Measurements from ENCODE around the gene DSG1. TPM values are rescaled to one million over a fixed set of nuclear protein-coding genes. Genes with fewer than 3 reads are reported as not detected.
"Not testable (repeated sequence)": the region's sequence is repeated elsewhere in the genome, so short reads cannot be mapped to it uniquely, and the experiment has no call there.

DSG1 gene
- total RNA-seq, 1 experiment from 2014 or later = not detected

DNA sequence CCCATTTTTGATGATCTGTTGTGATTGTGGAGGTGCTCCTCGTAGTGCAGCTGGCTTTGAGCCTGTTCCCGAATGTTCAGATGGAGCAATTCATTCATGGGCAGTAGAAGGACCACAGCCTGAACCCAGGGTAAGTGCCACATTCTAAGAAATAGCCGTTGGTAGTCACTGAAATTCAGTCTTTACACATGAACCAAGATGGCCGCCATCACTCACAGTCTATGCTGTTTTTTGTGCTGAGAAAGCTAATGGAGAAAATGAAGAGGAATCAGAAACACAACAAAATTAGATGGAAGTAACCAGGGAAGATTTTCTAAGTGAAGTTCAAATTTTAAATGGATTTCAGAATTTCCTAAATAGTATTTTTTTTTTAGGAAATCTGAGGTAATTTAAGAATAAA, 25.5 kb downstream of the DSG1 start:
- CTCF ChIA-PET = no interaction called here

DNA sequence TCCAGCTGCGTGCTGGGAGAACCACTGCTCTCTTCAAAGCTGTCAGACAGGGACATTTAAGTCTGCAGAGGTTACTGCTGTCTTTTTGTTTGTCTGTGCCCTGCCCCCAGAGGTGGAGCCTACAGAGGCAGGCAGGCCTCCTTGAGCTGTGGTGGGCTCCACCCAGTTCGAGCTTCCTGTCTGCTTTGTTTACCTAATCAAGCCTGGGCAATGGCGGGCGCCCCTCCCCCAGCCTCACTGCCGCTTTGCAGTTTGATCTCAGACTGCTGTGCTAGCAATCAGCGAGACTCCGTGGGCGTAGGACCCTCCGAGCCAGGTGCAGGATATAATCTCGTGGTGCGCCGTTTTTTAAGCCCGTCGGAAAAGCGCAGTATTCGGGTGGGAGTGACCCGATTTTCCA, 35.4 kb downstream of the DSG1 start:
- H3K4me3 ChIP-seq (ENCODE audit: low read depth, low read length); H3K27me3 ChIP-seq (replicated peaks; ENCODE audit: control insufficient read depth, insufficient read depth, low read length); H3K4me1 Mint-ChIP-seq (ENCODE audit: low read depth, unreplicated experiment); H3K4me1 ChIP-seq; H3K27me3 Mint-ChIP-seq (ENCODE audit: insufficient read depth, unreplicated experiment); H3K9me3 ChIP-seq; BruUV-seq (replicated peaks); intact Hi-C loops (cut with micrococcal nuclease; ENCODE audit: unreplicated experiment); H3K4me3 Mint-ChIP-seq (ENCODE audit: unreplicated experiment); DNase-seq; H3K27ac Mint-ChIP-seq (ENCODE audit: unreplicated experiment); H3K36me3 ChIP-seq (ENCODE audit: control insufficient read depth, insufficient read depth, low read length); H3K9me3 Mint-ChIP-seq (ENCODE audit: unreplicated experiment); CTCF ChIA-PET; POLR2A ChIA-PET; H3K36me3 Mint-ChIP-seq (ENCODE audit: insufficient read depth, unreplicated experiment): not testable (repeated sequence)

More for the DNA sequence above, 25.5 kb downstream of the DSG1 start:
- TF ChIP-seq, protein P1, sequence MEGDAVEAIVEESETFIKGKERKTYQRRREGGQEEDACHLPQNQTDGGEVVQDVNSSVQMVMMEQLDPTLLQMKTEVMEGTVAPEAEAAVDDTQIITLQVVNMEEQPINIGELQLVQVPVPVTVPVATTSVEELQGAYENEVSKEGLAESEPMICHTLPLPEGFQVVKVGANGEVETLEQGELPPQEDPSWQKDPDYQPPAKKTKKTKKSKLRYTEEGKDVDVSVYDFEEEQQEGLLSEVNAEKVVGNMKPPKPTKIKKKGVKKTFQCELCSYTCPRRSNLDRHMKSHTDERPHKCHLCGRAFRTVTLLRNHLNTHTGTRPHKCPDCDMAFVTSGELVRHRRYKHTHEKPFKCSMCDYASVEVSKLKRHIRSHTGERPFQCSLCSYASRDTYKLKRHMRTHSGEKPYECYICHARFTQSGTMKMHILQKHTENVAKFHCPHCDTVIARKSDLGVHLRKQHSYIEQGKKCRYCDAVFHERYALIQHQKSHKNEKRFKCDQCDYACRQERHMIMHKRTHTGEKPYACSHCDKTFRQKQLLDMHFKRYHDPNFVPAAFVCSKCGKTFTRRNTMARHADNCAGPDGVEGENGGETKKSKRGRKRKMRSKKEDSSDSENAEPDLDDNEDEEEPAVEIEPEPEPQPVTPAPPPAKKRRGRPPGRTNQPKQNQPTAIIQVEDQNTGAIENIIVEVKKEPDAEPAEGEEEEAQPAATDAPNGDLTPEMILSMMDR (IDR thresholded peaks at IDR 0.05; ENCODE audit: insufficient read depth in 1 of 2, low read depth in 1 of 2, low read length in 1 of 2, severe bottlenecking in 1 of 2, unreplicated experiment in 1 of 2) = no peak
- H3K9me3 ChIP-seq = no peaks in the 10 kb centered on the region
- intact Hi-C loops (cut with micrococcal nuclease; ENCODE audit: unreplicated experiment) = no loop called here
- no peaks in the 10 kb centered on the region for H3K36me3 Mint-ChIP-seq (ENCODE audit: insufficient read depth, unreplicated experiment)
- no peak overlapping the region for H3K4me3 ChIP-seq (ENCODE audit: low read depth, low read length)
- no peaks in the 10 kb centered on the region for H3K27me3 ChIP-seq (replicated peaks; ENCODE audit: control insufficient read depth, insufficient read depth, low read length)
- no peak overlapping the region for H3K4me3 Mint-ChIP-seq (ENCODE audit: unreplicated experiment)
- no peaks in the 10 kb centered on the region for H3K4me1 Mint-ChIP-seq (ENCODE audit: low read depth, unreplicated experiment)
- POLR2A ChIA-PET = no interaction called here
- no peaks in the 10 kb centered on the region for H3K9me3 Mint-ChIP-seq (ENCODE audit: unreplicated experiment)
- no TSS peak for BruUV-seq (replicated peaks)
- no peaks in the 10 kb centered on the region for H3K36me3 ChIP-seq (ENCODE audit: control insufficient read depth, insufficient read depth, low read length)
- H3K4me1 ChIP-seq = no peaks in the 10 kb centered on the region
- H3K27ac Mint-ChIP-seq (ENCODE audit: unreplicated experiment) = no peak overlapping the region
- no peak for DNase-seq
- no peaks in the 10 kb centered on the region for H3K27me3 Mint-ChIP-seq (ENCODE audit: insufficient read depth, unreplicated experiment)

DNA sequence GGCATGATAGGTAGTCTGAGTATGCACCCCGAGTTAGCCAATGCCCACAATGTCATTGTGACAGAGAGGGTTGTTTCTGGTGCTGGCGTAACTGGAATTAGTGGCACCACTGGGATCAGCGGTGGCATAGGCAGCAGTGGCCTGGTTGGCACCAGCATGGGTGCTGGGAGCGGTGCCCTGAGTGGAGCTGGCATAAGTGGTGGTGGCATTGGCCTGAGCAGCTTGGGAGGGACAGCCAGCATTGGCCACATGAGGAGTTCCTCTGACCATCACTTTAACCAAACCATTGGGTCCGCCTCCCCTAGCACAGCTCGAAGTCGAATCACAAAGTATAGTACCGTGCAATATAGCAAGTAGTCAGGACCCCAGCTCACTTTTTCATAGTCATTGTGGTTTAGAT, 37.0 kb downstream of the DSG1 start:
- Histone ChIP-seq H3K9me3 (no peaks in the 10 kb centered on the region), H3K4me1 (no peaks in the 10 kb centered on the region), H3K4me3 (ENCODE audit: low read depth, low read length) (no peak overlapping the region), H3K27me3 (replicated peaks; ENCODE audit: control insufficient read depth, insufficient read depth, low read length) (no peaks in the 10 kb centered on the region), H3K36me3 (ENCODE audit: control insufficient read depth, insufficient read depth, low read length) (no peaks in the 10 kb centered on the region)
- ChIA-PET CTCF (no interaction called here), POLR2A (no interaction called here)
- Mint-ChIP-seq H3K4me3 (ENCODE audit: unreplicated experiment) (no peak overlapping the region), H3K27ac (ENCODE audit: unreplicated experiment) (no peak overlapping the region), H3K4me1 (ENCODE audit: low read depth, unreplicated experiment) (no peaks in the 10 kb centered on the region), H3K27me3 (ENCODE audit: insufficient read depth, unreplicated experiment) (no peaks in the 10 kb centered on the region), H3K9me3 (ENCODE audit: unreplicated experiment) (no peaks in the 10 kb centered on the region), H3K36me3 (ENCODE audit: insufficient read depth, unreplicated experiment) (no peaks in the 10 kb centered on the region)
- TF ChIP-seq, protein P1 (IDR thresholded peaks at IDR 0.05; ENCODE audit: insufficient read depth in 1 of 2, low read depth in 1 of 2, low read length in 1 of 2, severe bottlenecking in 1 of 2, unreplicated experiment in 1 of 2) = no peak
- BruUV-seq (replicated peaks) = no TSS peak
- no peak for DNase-seq
- intact Hi-C loops (cut with micrococcal nuclease; ENCODE audit: unreplicated experiment) = no loop called here

DNA sequence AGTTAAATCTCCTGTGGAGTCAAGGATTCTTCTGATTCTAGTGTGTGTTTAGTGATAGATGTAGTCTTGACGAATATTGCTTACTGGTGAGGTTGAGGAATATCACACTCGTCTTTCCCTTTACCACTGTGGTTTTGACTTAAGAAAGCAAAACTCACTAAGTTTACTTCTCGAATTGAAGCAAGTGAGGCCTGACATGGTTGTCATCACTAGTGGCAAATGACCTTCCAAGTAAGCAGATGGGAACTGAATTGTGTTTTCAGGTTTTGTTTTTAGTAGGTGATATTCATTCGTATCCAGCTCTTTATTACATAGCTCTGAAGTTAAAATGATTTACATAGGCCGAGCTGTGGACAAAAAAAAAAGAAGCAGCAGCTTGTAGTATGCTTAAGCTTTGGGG, 38.1 kb downstream of the DSG1 start:
- no peaks in the 10 kb centered on the region for H3K9me3 Mint-ChIP-seq (ENCODE audit: unreplicated experiment)
- no peaks in the 10 kb centered on the region for H3K4me1 ChIP-seq
- CTCF ChIA-PET = no interaction called here
- no peak for DNase-seq
- no peaks in the 10 kb centered on the region for H3K27me3 Mint-ChIP-seq (ENCODE audit: insufficient read depth, unreplicated experiment)
- no peaks in the 10 kb centered on the region for H3K9me3 ChIP-seq
- no peak overlapping the region for H3K27ac Mint-ChIP-seq (ENCODE audit: unreplicated experiment)
- H3K4me3 Mint-ChIP-seq (ENCODE audit: unreplicated experiment) = no peak overlapping the region
- no peaks in the 10 kb centered on the region for H3K4me1 Mint-ChIP-seq (ENCODE audit: low read depth, unreplicated experiment)
- no peaks in the 10 kb centered on the region for H3K36me3 Mint-ChIP-seq (ENCODE audit: insufficient read depth, unreplicated experiment)
- intact Hi-C loops (cut with micrococcal nuclease; ENCODE audit: unreplicated experiment) = no loop called here
- no peaks in the 10 kb centered on the region for H3K27me3 ChIP-seq (replicated peaks; ENCODE audit: control insufficient read depth, insufficient read depth, low read length)
- no peak overlapping the region for H3K4me3 ChIP-seq (ENCODE audit: low read depth, low read length)
- no peaks in the 10 kb centered on the region for H3K36me3 ChIP-seq (ENCODE audit: control insufficient read depth, insufficient read depth, low read length)
- POLR2A ChIA-PET = no interaction called here
- BruUV-seq (replicated peaks) = no TSS peak
- TF ChIP-seq, protein P1 (IDR thresholded peaks at IDR 0.05; ENCODE audit: insufficient read depth in 1 of 2, low read depth in 1 of 2, low read length in 1 of 2, severe bottlenecking in 1 of 2, unreplicated experiment in 1 of 2) = no peak

All from Caco-2 (cell line).